Central memory CD8-positive, alpha-beta T cell (primary cell): ENCODE measurements around the gene IP6K3.

Experiments
- ATAC-seq: fragments of 150-1000 bp; cut with Tn5 transposase; replicated peaks from 2 replicates; pipeline ENCODE4 v1.10.0; 2022; ENCODE audit warnings: mild to moderate bottlenecking, moderate FRiP score, moderate number of reproducible peaks; ENCODE audit not compliant: poor library complexity, severe bottlenecking; ENCODE audit errors: extremely low read depth
- DNase-seq, 2 donors: peaks; one replicate each; pipeline ENCODE4 v3.0.0; 2021; ENCODE audit warnings: low spot score in 2 of 2
- H3K27ac Mint-ChIP-seq: one replicate; pipeline ENCODE4 v1.8.0; 2022; ENCODE audit warnings: low read depth, mild to moderate bottlenecking, moderate library complexity, mixed read lengths
- H3K27me3 Mint-ChIP-seq: one replicate; pipeline ENCODE4 v1.8.0; 2022; ENCODE audit warnings: mixed read lengths
- H3K36me3 Mint-ChIP-seq: one replicate; pipeline ENCODE4 v1.8.0; 2022; ENCODE audit warnings: mild to moderate bottlenecking, moderate library complexity, mixed read lengths; ENCODE audit not compliant: insufficient read depth
- H3K4me1 Mint-ChIP-seq: one replicate; pipeline ENCODE4 v1.8.0; 2022; ENCODE audit warnings: mixed read lengths
- H3K4me3 Mint-ChIP-seq: one replicate; pipeline ENCODE4 v1.8.0; 2022; ENCODE audit warnings: mild to moderate bottlenecking, moderate library complexity, mixed read lengths
- H3K9me3 Mint-ChIP-seq: one replicate; pipeline ENCODE4 v1.8.0; 2022; ENCODE audit warnings: mixed read lengths

Gene IP6K3

DNA sequence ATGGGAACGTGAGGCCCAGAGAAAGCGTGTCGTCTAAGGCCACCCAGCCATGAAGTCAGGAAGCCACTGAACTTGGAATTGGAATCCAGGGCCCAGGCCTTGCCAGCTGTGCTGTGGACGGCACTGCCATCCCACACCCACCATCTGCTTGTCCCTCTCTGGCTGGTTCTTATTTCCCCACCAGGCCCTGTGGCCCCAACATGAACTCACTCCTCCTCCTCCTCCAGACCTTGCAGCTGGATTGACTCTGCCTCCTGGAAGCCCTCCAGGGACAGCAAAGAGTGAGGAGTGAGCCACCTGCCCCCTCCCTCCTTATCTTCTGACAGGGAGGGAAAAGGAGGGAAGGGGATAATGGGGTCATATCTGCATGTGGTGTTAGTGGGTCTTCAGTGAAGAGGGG is 16.0 kb upstream of the IP6K3 start:
- peaks cover 42% of the 10 kb centered on the region for H3K27me3 Mint-ChIP-seq

DNA sequence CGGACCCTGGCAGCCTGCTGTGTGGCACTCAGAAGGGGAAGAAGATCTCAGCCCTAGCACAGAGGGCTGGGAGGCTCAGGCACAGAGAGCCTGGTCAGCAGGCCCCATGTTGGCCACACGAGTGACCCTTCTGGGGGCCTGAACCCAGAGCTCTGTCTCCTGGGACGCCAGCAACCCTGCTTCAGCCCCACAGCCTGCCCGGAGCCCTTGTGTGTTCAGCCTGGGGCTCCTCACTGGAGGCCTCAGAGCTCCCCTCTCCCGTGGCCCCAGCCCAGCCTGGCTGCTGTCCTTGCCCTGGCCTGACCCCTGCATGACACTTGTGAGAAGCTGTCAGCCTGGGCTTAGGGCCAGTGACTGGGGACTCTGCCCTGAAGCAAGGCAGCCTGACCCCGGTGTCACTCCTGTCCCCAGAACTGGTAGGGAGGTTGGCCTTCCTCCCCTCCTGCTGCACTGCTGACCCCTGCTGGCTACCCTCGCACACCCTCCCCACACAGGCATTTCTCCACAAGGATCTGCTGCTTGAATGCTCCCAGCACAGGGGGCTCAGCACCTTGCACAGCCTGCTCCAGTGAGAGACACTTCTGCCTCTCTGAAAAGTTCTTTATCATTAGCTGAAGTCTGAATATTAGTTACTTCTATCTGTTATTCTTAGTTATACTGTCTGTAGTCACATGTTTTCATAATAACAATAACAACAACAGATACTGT is 15.4 kb upstream of the IP6K3 start:
- H3K4me3 Mint-ChIP-seq: no peak overlapping the region
- no peaks in the 10 kb centered on the region for H3K4me1 Mint-ChIP-seq
- H3K36me3 Mint-ChIP-seq: peaks cover 2% of the 10 kb centered on the region
- no peaks in the 10 kb centered on the region for H3K9me3 Mint-ChIP-seq
- no peak for ATAC-seq
- peaks cover 44% of the 10 kb centered on the region for H3K27me3 Mint-ChIP-seq
- no peak for DNase-seq
- H3K27ac Mint-ChIP-seq: no peak overlapping the region

More for the DNA sequence above, 16.0 kb upstream of the IP6K3 start:
- Mint-ChIP-seq H3K36me3 (peaks cover 2% of the 10 kb centered on the region), H3K27ac (no peak overlapping the region), H3K4me1 (no peaks in the 10 kb centered on the region), H3K4me3 (no peak overlapping the region), H3K9me3 (no peaks in the 10 kb centered on the region)
- ATAC-seq (no peak), DNase-seq (no peak)

DNA sequence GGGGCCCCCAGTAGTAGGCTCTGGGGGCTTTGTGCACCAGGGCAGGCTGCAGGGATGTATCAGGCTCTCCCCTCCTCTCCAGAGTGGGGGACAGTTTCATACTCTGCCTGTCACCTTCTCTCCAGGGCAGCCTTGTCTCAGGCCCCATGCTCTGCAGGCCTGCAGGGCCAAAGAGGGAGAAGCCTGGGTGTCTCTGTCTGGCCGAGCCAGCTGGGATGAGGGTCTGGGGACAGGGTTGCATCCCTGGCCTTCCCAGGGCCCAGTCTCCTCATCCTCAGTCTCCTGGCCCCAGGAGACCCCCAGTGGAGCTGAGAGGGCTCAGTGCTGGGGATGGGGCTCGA is 14.8 kb upstream of the IP6K3 start:
- Mint-ChIP-seq H3K4me1 (no peaks in the 10 kb centered on the region), H3K36me3 (peaks cover 2% of the 10 kb centered on the region), H3K4me3 (no peak overlapping the region), H3K9me3 (no peaks in the 10 kb centered on the region), H3K27ac (no peak overlapping the region), H3K27me3 (peaks cover 41% of the 10 kb centered on the region)
- DNase-seq: no peak
- ATAC-seq: no peak

DNA sequence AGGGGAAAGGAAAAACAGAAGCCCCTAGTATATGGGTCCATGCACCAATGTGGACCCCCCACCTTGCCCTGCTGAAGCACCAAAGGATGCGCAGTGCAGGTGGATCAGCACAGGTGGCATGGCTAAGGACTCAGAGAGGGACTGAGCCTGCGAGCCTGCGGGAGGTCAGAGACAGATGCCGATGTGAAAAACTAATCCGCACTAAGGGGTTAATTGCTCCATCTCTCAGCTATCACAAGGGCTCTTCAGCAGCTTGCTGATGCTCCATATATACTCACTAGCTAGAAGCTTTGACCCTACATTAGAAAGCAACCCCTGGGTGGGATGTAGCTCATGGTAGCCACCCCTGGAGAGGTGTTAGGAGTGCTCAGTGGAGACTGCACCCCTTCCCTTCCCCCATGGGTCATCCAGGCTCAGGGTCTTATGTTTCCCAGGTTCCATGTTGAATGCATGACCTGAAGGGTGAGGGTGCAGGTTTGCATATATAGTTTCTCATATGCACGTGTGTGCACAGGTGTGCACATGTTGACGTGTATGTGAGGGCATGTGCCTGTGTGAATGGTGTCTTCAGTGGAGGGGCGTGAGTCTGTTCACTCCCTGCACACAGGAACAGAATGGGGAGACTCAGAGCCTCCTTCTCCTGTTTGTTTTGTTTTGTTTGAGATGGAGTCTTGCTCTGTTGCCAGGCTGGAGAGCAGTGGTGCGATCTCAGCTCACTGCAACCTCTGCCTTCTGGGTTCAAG is 13.4 kb upstream of the IP6K3 start:
- no peak for ATAC-seq
- Mint-ChIP-seq H3K4me3 (no peak overlapping the region), H3K9me3 (no peaks in the 10 kb centered on the region), H3K4me1 (no peaks in the 10 kb centered on the region), H3K27ac (no peak overlapping the region), H3K36me3 (peaks cover 2% of the 10 kb centered on the region), H3K27me3 (peaks cover 28% of the 10 kb centered on the region)
- no peak for DNase-seq

DNA sequence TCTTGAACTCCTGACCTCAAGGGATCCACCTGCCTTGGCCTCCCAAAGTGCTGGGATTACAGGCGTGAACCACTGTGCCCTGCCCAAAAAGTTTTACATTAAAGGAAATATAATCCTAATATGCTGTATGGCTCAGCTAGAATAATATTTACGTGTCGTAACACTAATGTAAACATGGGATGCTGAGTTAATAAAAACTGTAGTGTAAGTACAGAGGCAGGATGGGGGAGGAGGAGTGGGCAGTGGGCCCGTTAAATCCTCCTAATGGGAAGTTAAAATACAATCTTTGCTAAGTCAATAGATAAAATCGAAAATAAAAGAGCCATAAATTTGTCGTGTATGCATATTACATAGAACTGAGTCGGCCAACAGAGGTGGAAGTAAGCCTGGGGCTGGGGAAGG is 12.1 kb upstream of the IP6K3 start:
- Mint-ChIP-seq H3K9me3 (no peaks in the 10 kb centered on the region), H3K4me1 (no peaks in the 10 kb centered on the region), H3K4me3 (no peak overlapping the region), H3K27ac (no peak overlapping the region), H3K27me3 (peaks cover 20% of the 10 kb centered on the region), H3K36me3 (peaks cover 2% of the 10 kb centered on the region)
- ATAC-seq: no peak
- DNase-seq: no peak

DNA sequence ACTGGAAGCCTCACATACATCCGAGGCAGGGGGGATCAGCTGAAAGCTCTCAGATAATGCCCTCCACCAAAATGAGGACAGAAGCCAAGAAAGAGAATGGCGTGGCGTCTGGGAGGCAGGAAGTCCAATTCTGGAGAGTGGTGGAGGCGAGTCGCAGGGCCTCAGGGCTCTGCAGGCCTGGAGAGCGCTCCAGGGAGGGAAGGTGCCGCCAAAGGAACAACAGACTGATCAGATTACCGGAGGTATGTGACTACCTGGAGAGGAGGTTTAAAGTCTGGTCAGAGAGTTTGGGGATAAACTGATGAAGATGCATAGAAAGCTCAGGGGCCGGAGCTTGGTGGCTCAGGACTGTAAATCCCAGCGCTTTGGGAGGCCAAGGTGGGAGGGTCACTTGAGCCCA is 11.2 kb upstream of the IP6K3 start:
- H3K27me3 Mint-ChIP-seq: peaks cover 15% of the 10 kb centered on the region
- no peak overlapping the region for H3K4me3 Mint-ChIP-seq
- peaks cover 2% of the 10 kb centered on the region for H3K36me3 Mint-ChIP-seq
- no peak for ATAC-seq
- no peak for DNase-seq
- no peaks in the 10 kb centered on the region for H3K9me3 Mint-ChIP-seq
- H3K4me1 Mint-ChIP-seq: no peaks in the 10 kb centered on the region
- no peak overlapping the region for H3K27ac Mint-ChIP-seq

DNA sequence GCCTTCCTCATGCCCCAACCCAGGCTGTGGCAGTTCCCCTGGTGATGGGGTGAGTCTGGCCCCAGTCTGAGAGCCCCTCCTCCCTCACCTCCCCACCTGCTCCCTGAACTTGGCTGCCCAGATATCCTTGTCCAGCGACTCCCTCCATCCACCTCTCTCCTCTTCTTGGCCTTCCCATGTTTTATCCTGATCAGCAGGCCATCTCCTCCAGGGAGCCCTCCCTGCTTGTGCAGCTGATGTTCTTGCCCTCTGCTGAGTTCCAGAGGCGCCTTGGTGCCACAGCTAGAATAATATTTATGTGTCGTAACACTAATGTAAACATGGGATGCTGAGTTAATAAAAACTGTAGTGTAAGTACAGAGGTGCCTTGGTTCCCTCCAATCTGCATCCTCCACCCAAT is 10.4 kb upstream of the IP6K3 start:
- peaks cover 2% of the 10 kb centered on the region for H3K36me3 Mint-ChIP-seq
- H3K27me3 Mint-ChIP-seq: peaks cover 15% of the 10 kb centered on the region
- H3K4me1 Mint-ChIP-seq: no peaks in the 10 kb centered on the region
- H3K27ac Mint-ChIP-seq: no peak overlapping the region
- DNase-seq: no peak
- no peaks in the 10 kb centered on the region for H3K9me3 Mint-ChIP-seq
- no peak for ATAC-seq
- H3K4me3 Mint-ChIP-seq: no peak overlapping the region

DNA sequence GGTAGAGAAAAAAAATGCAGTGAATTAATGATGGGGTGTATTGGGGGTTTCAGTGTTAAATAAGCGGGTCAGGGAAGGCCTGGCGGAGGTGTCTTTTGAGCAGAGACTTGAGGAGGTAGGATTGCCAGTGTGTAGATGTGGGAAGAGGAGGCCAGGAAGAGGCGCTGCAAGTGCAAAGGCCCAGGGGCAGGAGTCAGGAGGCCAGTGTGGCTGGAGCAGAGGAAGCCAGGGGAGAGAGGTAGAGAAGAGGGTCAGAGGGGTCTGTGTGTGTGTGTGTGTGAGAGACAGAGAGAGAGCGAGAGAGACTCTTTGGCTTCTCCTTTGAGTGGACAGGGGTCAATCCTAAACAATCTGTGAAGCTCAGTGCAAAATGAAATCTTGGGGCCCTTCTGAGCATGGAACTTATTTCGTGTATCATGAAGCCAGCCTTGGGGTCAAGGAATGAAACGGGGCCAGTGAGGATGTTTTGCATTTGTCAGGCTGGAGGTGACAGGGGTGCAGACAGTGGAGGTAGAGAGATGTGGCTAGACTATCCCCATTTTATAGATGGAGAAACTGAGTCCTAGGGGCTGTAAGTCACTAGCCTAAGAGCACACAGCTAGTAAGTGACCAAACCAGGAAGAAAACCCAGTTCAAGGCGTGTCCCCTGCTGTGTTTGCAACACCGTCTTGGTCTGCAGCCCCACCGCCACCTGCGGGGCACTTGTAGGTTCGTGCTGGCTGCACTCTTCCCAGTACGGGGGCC is 9.7 kb upstream of the IP6K3 start:
- Mint-ChIP-seq H3K4me1 (no peaks in the 10 kb centered on the region), H3K9me3 (no peaks in the 10 kb centered on the region), H3K4me3 (no peak overlapping the region), H3K36me3 (peaks cover 2% of the 10 kb centered on the region), H3K27me3 (peaks cover 15% of the 10 kb centered on the region), H3K27ac (no peak overlapping the region)
- ATAC-seq (no peak), DNase-seq (no peak)

DNA sequence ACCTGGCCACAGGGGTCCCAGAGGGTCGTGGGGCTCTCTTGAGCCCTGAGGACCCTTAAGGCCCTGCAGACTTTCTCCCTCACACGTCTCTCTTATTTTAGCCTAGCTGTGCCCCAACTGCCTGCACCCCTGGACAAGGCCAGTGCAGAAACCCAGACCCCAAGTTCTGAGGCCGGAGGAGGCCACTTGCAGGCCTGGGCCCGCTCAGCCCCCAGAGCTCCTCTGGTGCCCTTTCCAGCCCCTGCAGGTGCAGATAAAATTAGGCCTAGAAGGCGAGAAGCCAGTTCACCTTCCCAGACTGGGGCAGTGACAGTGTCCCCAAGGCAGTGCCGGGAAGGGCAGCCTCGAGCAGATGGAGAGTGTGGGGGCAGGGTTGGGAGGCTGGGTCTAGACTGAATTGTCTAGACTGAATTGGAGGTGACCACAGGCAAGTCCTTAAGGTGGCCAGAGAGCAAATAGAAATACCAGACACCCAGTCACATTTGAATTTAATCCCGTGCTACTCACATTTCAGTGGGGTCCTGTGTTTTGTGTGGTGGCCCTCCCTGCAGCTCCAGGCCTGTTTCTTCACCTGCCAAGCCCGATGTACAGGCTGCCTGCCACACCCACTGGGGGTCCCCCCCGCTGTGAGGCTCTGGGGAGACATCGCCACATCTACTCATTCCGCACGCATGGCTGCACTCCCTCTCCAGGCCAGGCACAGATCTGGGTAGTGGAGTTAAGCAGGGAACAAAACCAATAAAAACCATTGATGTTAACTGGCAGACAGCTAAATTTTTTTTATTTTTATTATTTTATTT is 8.6 kb upstream of the IP6K3 start:
- Mint-ChIP-seq H3K36me3 (peaks cover 2% of the 10 kb centered on the region), H3K4me3 (no peak overlapping the region), H3K27ac (no peak overlapping the region), H3K27me3 (peaks cover 15% of the 10 kb centered on the region), H3K9me3 (no peaks in the 10 kb centered on the region), H3K4me1 (no peaks in the 10 kb centered on the region)
- DNase-seq (no peak), ATAC-seq (no peak)

DNA sequence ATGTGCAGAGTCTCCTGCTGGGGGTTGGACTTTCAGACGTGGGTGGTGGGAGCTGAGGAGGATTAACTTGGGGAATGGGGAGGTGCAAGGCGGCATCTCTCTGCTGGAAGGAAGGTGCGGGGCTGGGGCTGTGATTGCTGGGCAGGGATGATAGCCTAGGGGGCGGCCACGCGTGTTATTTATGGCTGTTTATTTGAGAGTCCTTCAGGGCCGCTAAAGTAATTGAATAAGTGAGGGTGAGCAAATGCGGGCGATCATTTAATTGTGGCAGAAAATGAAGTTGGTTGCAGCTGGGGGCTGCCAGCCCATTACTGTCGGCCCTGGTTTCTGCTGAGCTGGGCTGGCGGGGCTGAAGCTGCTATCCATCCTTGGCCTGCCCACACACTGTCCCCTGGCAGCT is 7.5 kb upstream of the IP6K3 start:
- Mint-ChIP-seq H3K27me3 (peaks cover 15% of the 10 kb centered on the region), H3K4me1 (no peaks in the 10 kb centered on the region), H3K27ac (no peak overlapping the region)

DNA sequence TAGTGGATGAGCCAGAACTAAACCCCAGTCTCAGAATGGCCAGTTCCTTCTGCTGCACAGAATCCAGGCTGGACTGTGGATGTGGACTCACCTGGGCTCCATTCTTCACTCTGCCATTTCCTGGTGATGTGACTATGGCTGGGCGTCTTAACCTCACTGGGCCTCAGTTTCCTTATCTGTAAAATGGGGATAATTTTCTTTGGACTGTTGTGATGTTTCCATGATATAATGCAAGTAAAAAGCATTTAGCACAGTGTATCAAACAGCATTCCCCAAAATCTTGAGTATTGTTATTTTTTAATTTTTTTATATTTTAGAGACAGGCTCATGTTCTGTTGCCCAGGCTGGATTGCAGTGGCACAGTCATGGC is 5.9 kb upstream of the IP6K3 start:
- Mint-ChIP-seq H3K27ac (no peak overlapping the region), H3K4me3 (no peak overlapping the region), H3K4me1 (no peaks in the 10 kb centered on the region), H3K9me3 (no peaks in the 10 kb centered on the region), H3K27me3 (peaks cover 15% of the 10 kb centered on the region), H3K36me3 (no peaks in the 10 kb centered on the region)
- DNase-seq: no peak
- ATAC-seq: no peak

More for the DNA sequence above, 7.5 kb upstream of the IP6K3 start:
- Mint-ChIP-seq H3K9me3 (no peaks in the 10 kb centered on the region), H3K36me3 (peaks cover 2% of the 10 kb centered on the region), H3K4me3 (no peak overlapping the region)
- ATAC-seq (no peak), DNase-seq (no peak)

DNA sequence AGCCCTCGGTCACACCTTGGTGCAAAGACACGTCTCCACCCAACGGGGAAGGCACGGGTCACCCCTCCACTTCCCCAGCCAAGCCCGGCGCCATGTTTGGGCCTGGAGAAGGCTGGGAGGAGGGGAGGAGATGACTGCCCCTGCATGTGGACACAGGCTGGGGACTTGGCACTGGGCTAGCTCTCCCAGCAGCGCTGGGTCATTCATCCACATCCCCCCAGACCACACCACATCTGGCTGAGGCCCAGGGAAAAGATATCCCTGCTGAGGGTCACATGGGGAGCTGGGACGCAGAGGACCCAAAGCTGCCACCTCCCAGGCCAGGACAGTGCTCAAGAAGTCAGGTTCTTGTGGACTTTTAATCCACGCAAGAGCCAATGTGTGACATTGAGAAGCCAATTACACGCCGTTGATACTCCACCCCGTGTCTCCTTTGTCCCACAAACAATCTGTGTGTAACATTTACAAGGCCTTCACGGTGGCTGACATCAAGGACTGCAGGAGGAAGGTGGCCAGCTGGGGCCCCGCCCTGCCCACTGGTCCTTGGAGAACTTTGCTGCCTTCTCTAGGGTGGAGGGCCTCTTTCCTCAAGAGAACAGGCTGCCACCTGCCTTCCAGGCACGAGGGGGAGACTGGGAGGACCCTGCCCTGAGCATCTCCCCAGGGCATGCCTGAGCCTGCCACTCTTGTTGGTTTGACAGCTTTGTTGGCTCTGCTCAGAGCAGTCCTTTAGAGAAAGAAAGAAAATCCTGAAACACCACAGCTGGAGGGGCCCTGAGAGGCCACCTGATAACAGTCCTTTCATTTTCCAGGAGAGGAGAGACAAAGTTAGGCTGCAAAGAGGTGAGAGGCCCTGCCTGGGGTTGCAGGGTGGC is 5.3 kb upstream of the IP6K3 start:
- DNase-seq: no peak
- no peaks in the 10 kb centered on the region for H3K9me3 Mint-ChIP-seq
- no peak overlapping the region for H3K4me3 Mint-ChIP-seq
- H3K36me3 Mint-ChIP-seq: no peaks in the 10 kb centered on the region
- H3K27me3 Mint-ChIP-seq: peaks cover 15% of the 10 kb centered on the region
- no peak overlapping the region for H3K27ac Mint-ChIP-seq
- H3K4me1 Mint-ChIP-seq: no peaks in the 10 kb centered on the region
- ATAC-seq: no peak
